ENCODE results near the gene ELP2. TPM values are rescaled to one million over a fixed set of nuclear protein-coding genes. Genes with fewer than 3 reads are reported as not detected.
"Not testable (repeated sequence)": the region's sequence is repeated elsewhere in the genome, so short reads cannot be mapped to it uniquely, and the experiment has no call there.

Gene ELP2
- total and polyA plus RNA-seq, 8 donors = 35.1 to 73.3 (median 50.3) TPM

GRCh38 chr18:36114738-36115137 is 15.0 kb upstream of the ELP2 start:
- Histone ChIP-seq H3K27me3 (no peaks in the 10 kb centered on the region), H3K4me3 (no peak overlapping the region), H3K36me3 (peaks cover 0 to 13% (median 0%) of the 10 kb centered on the region in 3 donors), H3K27ac (no peak overlapping the region), H3K4me1 (no peaks in the 10 kb centered on the region), H3K9me3 (no peaks in the 10 kb centered on the region)
- no peak for ATAC-seq
- intact Hi-C loops (cut with DNase I) = no loop called here
- whole genome bisulfite sequencing, 2 donors = 68 to 89% methylated on average over 1 of the region's 1 CpG
- no peak for DNase-seq
- FAIRE-seq = no peak
- no peak for TF ChIP-seq CTCF (IDR thresholded peaks at IDR 0.05)

GRCh38 chr18:36116771-36117170 is 12.9 kb upstream of the ELP2 start:
- ATAC-seq; H3K4me1 ChIP-seq; H3K4me3 ChIP-seq; intact Hi-C loops (cut with DNase I); FAIRE-seq; H3K9me3 ChIP-seq; H3K27me3 ChIP-seq; DNase-seq; H3K27ac ChIP-seq: not testable (repeated sequence)
- H3K36me3 ChIP-seq = peaks cover 0 to 17% (median 0%) of the 10 kb centered on the region in 3 donors
- 92 to 96% methylated on average over 11 of the region's 11 CpGs for WGBS, 2 donors

GRCh38 chr18:36120297-36120696 is 9.4 kb upstream of the ELP2 start:
- 41 to 48% methylated on average over 3 of the region's 3 CpGs for WGBS, 2 donors
- peaks cover 0 to 15% (median 0%) of the 10 kb centered on the region in 3 donors for H3K36me3 ChIP-seq
- peaks cover 0 to 7% (median 5%) of the 10 kb centered on the region in 3 donors for H3K4me1 ChIP-seq
- ATAC-seq (peak in 3 of 4 donors; percentile 46 to 57 (median 56)), FAIRE-seq (no peak), DNase-seq (no peak)
- no peak overlapping the region for H3K4me3 ChIP-seq
- no peaks in the 10 kb centered on the region for H3K27me3 ChIP-seq
- no peaks in the 10 kb centered on the region for H3K9me3 ChIP-seq
- intact Hi-C loops (cut with DNase I) = no loop called here
- no peak for TF ChIP-seq CTCF (IDR thresholded peaks at IDR 0.05)
- no peak overlapping the region for H3K27ac ChIP-seq

GRCh38 chr18:36124841-36125240 is 4.9 kb upstream of the ELP2 start:
- 86 to 90% methylated on average over 4 of the region's 4 CpGs for WGBS, 2 donors
- intact Hi-C loops (cut with DNase I) = no loop called here
- FAIRE-seq = no peak

GRCh38 chr18:36126668-36127067 is 3.0 kb upstream of the ELP2 start:
- TF ChIP-seq CTCF (IDR thresholded peaks at IDR 0.05) = no peak
- DNase-seq = no peak

More at GRCh38 chr18:36124841-36125240, 4.9 kb upstream of the ELP2 start:
- Histone ChIP-seq H3K9me3 (no peaks in the 10 kb centered on the region), H3K36me3 (peaks cover 0 to 15% (median 0%) of the 10 kb centered on the region in 3 donors), H3K27me3 (no peaks in the 10 kb centered on the region), H3K27ac (no peak overlapping the region), H3K4me3 (no peak overlapping the region), H3K4me1 (peaks cover 0 to 11% (median 10%) of the 10 kb centered on the region in 3 donors)
- ATAC-seq = no peak
- no peak for DNase-seq
- TF ChIP-seq CTCF (IDR thresholded peaks at IDR 0.05) = no peak

More at GRCh38 chr18:36126668-36127067, 3.0 kb upstream of the ELP2 start:
- intact Hi-C loops (cut with DNase I) = no loop called here
- no peak for FAIRE-seq
- Histone ChIP-seq H3K4me1 (peaks cover 4 to 15% (median 6%) of the 10 kb centered on the region in 3 donors), H3K27ac (no peak overlapping the region), H3K4me3 (no peak overlapping the region), H3K27me3 (no peaks in the 10 kb centered on the region), H3K36me3 (peaks cover 0 to 12% (median 0%) of the 10 kb centered on the region in 3 donors), H3K9me3 (no peaks in the 10 kb centered on the region)
- 87 to 92% methylated on average over 8 of the region's 8 CpGs for WGBS, 2 donors
- ATAC-seq = no peak
